ENCODE data around the gene PKNOX1. TPM values are rescaled to one million over a fixed set of nuclear protein-coding genes. Genes with fewer than 3 reads are reported as not detected.

The PKNOX1 gene
- 4.6 to 6.4 TPM (median 5.9 TPM) in 5 replicates for total RNA-seq (2022; extraction: Qiagen RNA extraction)

GRCh38 chr21:42973991-42974831, at the start of gene PKNOX1:
Gene PKNOX1 (plus strand): TSS chr21:42974562. CDS start chr21:43004382, 29,820 bp downstream.

GRCh38 chr21:42925114-42925926, 49.0 kb upstream of the PKNOX1 start, which contains the start of gene ERVH48-1:
Gene ERVH48-1 (minus strand): TSS chr21:42925630. CDS start chr21:42919006, 6,624 bp downstream.

GRCh38 chr21:43075170-43076022, 101.0 kb downstream of the PKNOX1 start, which contains the start of gene CBS:
Gene CBS (minus strand): TSS chr21:43075835. CDS start chr21:43072193, 3,642 bp downstream.

Other genes with a start within 250 kb of the PKNOX1 start
- 26.2 to 31.1 TPM (median 27.7 TPM) in 5 replicates for gene WDR4, start 95.0 kb upstream of the PKNOX1 start, total RNA-seq (2022; extraction: Qiagen RNA extraction)
- 19.7 to 21.0 TPM (median 20.3 TPM) in 5 replicates for gene NDUFV3, start 81.3 kb upstream of the PKNOX1 start, total RNA-seq (2022; extraction: Qiagen RNA extraction)
- not detected in 5 replicates for gene ERVH48-1, start 48.9 kb upstream of the PKNOX1 start, total RNA-seq (2022; extraction: Qiagen RNA extraction)
- gene CBS, start 101.3 kb downstream of the PKNOX1 start, total RNA-seq (2022; extraction: Qiagen RNA extraction), result 11.2 to 13.0 TPM (median 12.1 TPM) in 5 replicates
- 54.9 to 77.3 TPM (median 63.8 TPM) in 5 replicates for gene U2AF1, start 133.0 kb downstream of the PKNOX1 start, total RNA-seq (2022; extraction: Qiagen RNA extraction)
- not detected in 5 replicates for gene CRYAA, start 194.4 kb downstream of the PKNOX1 start, total RNA-seq (2022; extraction: Qiagen RNA extraction)

Measured in A549 treated with Hydrocortisone at 1 μM for 4 hours (cell line).